ENCODE data around the gene CCDC149.

DNA sequence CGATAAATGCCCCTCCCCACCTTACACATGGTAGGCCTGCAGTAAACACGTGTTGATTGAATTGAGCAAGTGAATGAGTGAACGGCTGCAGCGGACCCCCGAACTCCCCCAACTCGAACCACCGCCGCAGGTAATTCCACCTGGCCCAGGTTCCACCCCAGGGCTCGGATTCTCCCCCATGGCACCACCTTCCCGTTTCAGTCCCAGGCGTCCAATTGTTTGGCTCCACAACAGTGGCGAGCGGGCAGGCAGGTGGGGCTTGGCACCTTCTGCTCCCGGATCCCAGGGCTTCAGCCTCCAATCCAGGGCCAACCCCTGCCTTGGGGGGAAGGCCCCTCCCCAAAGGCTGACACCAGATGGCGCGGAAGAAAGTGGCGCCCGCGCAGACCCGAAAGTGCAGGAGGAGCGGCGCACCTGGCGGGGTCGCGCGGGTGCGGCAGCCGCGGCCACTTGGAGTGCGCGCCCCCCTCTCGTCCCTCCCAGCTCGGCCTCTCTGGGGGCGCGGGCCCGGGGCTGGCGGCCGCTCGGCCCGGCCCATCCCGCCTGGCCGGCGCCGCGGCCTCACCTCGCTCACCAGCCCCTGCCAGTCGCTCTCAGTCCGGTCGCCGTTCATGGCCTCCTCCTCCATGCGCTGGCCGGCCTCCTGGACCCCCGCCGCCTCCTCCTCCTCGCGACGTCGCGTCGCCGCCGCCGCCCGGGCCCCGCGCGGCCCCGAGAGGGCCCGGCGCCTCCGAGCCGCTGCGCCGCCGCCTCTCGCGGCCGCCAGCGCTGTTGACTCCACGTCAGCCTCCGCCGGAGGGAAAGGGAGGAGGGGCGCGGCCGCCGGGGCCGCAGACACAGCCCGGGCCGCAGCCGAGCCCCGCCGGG is at the start of gene CCDC149:
- no peak for TF ChIP-seq EZH2phosphoT487 (conservative IDR thresholded peaks at IDR 0.05; ENCODE audit: low read length)
- TF ChIP-seq, protein P1, sequence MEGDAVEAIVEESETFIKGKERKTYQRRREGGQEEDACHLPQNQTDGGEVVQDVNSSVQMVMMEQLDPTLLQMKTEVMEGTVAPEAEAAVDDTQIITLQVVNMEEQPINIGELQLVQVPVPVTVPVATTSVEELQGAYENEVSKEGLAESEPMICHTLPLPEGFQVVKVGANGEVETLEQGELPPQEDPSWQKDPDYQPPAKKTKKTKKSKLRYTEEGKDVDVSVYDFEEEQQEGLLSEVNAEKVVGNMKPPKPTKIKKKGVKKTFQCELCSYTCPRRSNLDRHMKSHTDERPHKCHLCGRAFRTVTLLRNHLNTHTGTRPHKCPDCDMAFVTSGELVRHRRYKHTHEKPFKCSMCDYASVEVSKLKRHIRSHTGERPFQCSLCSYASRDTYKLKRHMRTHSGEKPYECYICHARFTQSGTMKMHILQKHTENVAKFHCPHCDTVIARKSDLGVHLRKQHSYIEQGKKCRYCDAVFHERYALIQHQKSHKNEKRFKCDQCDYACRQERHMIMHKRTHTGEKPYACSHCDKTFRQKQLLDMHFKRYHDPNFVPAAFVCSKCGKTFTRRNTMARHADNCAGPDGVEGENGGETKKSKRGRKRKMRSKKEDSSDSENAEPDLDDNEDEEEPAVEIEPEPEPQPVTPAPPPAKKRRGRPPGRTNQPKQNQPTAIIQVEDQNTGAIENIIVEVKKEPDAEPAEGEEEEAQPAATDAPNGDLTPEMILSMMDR (IDR thresholded peaks at IDR 0.05; ENCODE audit: insufficient read depth, low read length, poor library complexity, severe bottlenecking), result no peak

Measured in SU-DHL-6 (cell line).